Chondrocyte (in vitro differentiated cells): ENCODE measurements around the gene SLC10A7. TPM values are rescaled to one million over a fixed set of nuclear protein-coding genes. Genes with fewer than 3 reads are reported as not detected.

Experiments used
- DNase-seq: peaks from one replicate; pipeline ENCODE4 v3.0.0; 2021; ENCODE audit warnings: mixed read lengths, low spot score
- H3K27ac Mint-ChIP-seq: one replicate; pipeline ENCODE4 v1.8.0; 2021; ENCODE audit warnings: mild to moderate bottlenecking, moderate library complexity, mixed read lengths; ENCODE audit not compliant: unreplicated experiment
- H3K27me3 Mint-ChIP-seq: 2 replicates; pipeline ENCODE4 v1.8.0; 2021; ENCODE audit warnings: low read depth, mixed read lengths
- H3K36me3 Mint-ChIP-seq: 2 replicates; pipeline ENCODE4 v1.8.0; 2021; ENCODE audit warnings: low read depth, mixed read lengths
- H3K4me1 Mint-ChIP-seq: 2 replicates; pipeline ENCODE4 v1.8.0; 2021; ENCODE audit warnings: low read depth, mild to moderate bottlenecking, mixed read lengths
- H3K4me3 Mint-ChIP-seq: one replicate; pipeline ENCODE4 v1.8.0; 2021; ENCODE audit warnings: mild to moderate bottlenecking, moderate library complexity, mixed read lengths; ENCODE audit not compliant: unreplicated experiment
- H3K9me3 Mint-ChIP-seq: 2 replicates; pipeline ENCODE4 v1.8.0; 2021; ENCODE audit warnings: low read depth, mixed read lengths
- total RNA-seq: library from RNA; stranded (reverse); gene quantifications from 3 replicates; pipeline ENCODE4 v1.2.1, GENCODE V29; 2021
- TF ChIP-seq, protein P1 (sequence below): fragments of 200-600 bp; sonication (generic); IDR thresholded peaks from 2 replicates; pipeline ENCODE4 v1.5.0; 2021; ENCODE audit warnings: antibody characterized with exemption, mild to moderate bottlenecking, moderate library complexity

Gene SLC10A7
- total RNA-seq, 1 donor from 2014 or later = 7.6 TPM

- Mint-ChIP-seq H3K9me3 (no peaks in the 10 kb centered on the region), H3K27ac (no peak overlapping the region), H3K27me3 (no peaks in the 10 kb centered on the region), H3K36me3 (peaks cover 9% of the 10 kb centered on the region), H3K4me1 (peaks cover 4% of the 10 kb centered on the region), H3K4me3 (no peak overlapping the region)
- TF ChIP-seq, protein P1, sequence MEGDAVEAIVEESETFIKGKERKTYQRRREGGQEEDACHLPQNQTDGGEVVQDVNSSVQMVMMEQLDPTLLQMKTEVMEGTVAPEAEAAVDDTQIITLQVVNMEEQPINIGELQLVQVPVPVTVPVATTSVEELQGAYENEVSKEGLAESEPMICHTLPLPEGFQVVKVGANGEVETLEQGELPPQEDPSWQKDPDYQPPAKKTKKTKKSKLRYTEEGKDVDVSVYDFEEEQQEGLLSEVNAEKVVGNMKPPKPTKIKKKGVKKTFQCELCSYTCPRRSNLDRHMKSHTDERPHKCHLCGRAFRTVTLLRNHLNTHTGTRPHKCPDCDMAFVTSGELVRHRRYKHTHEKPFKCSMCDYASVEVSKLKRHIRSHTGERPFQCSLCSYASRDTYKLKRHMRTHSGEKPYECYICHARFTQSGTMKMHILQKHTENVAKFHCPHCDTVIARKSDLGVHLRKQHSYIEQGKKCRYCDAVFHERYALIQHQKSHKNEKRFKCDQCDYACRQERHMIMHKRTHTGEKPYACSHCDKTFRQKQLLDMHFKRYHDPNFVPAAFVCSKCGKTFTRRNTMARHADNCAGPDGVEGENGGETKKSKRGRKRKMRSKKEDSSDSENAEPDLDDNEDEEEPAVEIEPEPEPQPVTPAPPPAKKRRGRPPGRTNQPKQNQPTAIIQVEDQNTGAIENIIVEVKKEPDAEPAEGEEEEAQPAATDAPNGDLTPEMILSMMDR = no peak
- DNase-seq = no peak
These were observed 246.4 kb downstream of the SLC10A7 start for GRCh38 chr4:146275370-146275769.

DNA sequence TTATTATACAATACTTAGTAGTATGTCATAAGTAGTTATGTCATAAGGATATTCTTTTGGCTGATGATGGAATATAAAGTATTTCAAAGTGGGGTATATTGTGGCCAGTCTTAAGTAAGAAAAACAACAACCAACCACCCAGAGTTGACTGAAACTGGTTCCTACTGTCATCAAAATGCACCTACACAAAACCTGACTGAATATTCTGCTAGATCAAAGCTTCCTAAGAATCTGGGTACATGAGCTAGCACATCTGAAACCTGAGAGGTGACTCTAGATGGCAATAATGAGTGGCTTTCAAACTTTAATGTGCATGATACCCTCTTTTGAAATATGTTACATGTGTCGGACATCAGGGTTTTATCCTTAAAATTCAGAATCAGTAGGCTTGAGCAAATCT is 247.0 kb downstream of the SLC10A7 start:
- Mint-ChIP-seq H3K27me3 (no peaks in the 10 kb centered on the region), H3K27ac (no peak overlapping the region), H3K9me3 (no peaks in the 10 kb centered on the region), H3K4me1 (peaks cover 4% of the 10 kb centered on the region), H3K36me3 (peaks cover 9% of the 10 kb centered on the region), H3K4me3 (no peak overlapping the region)
- TF ChIP-seq, protein P1 = no peak
- no peak for DNase-seq

- H3K36me3 Mint-ChIP-seq = peaks cover 7% of the 10 kb centered on the region
- no peaks in the 10 kb centered on the region for H3K9me3 Mint-ChIP-seq
- no peak overlapping the region for H3K4me3 Mint-ChIP-seq
- no peaks in the 10 kb centered on the region for H3K4me1 Mint-ChIP-seq
- TF ChIP-seq, protein P1 = no peak
- no peak overlapping the region for H3K27ac Mint-ChIP-seq
- DNase-seq = no peak
- no peaks in the 10 kb centered on the region for H3K27me3 Mint-ChIP-seq
These were observed 248.4 kb downstream of the SLC10A7 start for GRCh38 chr4:146273204-146273901.

DNA sequence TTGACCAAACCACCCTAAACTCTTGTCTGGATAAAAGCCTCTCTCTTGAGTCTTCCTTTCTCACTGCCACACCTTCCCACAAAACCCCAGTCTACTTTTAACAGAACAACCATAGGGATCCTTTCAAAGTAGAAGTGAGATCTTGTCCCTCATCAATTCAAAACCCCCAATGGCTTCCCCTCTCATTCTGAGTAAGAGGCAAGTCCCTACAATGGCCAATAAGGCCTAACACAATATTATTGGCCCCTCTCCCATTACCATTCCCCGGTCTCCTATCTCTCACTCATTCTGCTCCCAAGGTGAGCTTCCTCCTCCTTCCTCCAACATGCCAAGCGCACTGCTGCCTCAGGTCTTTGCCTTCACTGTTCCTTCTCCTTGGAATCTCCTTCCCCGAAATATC is 250.3 kb downstream of the SLC10A7 start:
- H3K9me3 Mint-ChIP-seq = no peaks in the 10 kb centered on the region
- no peak for DNase-seq
- H3K27ac Mint-ChIP-seq = no peak overlapping the region
- TF ChIP-seq, protein P1 = no peak
- no peaks in the 10 kb centered on the region for H3K4me1 Mint-ChIP-seq
- H3K36me3 Mint-ChIP-seq = peaks cover 4% of the 10 kb centered on the region
- H3K27me3 Mint-ChIP-seq = no peaks in the 10 kb centered on the region
- H3K4me3 Mint-ChIP-seq = no peak overlapping the region

DNA sequence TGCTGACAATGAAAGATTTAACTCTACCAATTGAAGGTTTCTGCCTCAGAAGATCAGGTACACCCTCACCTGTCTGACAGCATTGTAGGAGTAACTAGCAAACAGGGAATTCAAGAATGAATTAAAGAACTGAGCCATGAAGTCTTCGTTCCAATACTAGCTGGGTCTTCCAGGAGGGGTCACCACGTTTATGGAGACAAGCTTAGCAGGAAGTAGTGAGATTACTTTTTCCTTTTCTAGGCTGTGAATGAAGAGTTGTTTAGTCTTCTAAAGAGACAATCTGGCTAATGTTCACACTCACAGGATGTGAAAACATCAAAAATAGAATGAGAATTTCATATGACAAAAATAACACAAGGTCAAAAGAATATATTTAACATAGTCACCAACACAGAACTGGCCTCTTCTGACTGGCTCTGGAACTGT is 252.5 kb downstream of the SLC10A7 start:
- Mint-ChIP-seq H3K9me3 (no peaks in the 10 kb centered on the region), H3K27me3 (no peaks in the 10 kb centered on the region), H3K4me3 (no peak overlapping the region), H3K36me3 (peaks cover 4% of the 10 kb centered on the region), H3K27ac (no peak overlapping the region), H3K4me1 (no peaks in the 10 kb centered on the region)
- TF ChIP-seq, protein P1 = no peak
- no peak for DNase-seq
